ENCODE measurements around the gene RDH13. TPM values are rescaled to one million over a fixed set of nuclear protein-coding genes. Genes with fewer than 3 reads are reported as not detected.

RDH13 gene
- total RNA-seq, 1 donor from 2014 or later: 9.0 TPM

DNA sequence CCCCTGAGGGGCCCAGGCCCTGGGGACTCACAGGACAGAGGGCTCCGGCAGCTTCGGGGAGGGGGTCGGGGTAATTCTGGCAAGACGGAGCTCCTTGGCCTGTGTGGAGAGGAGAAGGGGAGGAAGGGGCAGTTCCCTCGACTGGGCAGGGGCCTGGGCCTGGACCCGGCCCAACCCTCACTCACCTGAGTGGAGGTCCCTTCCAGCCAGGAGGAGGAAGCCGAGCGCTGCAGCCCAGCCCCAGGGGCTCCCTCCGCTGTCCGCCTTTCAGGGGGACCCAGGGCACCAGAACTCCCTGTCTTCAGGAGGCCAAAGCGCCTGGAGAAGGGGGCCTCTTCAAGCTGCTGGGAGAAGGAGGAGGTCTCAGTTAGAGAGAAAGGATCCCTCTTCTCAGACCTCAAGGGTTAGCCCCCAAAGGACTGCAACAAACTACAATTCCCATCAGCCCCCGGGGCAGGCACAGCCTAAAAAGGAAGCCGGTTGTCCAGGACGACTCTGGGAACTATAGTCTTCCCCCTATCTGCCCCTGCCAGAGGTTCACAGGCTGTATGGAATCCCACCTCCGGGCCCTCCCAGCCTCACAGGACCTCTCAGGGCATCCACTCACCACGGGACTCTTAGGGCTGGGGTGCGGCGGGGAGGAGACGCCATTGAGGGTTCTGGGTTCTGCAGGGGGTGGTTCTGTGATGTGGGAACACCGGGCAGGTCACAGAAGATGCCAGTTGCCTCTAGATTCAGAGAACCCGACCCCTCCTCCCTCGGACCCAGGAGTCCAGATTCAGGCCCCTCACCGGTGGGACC lies 32.5 kb upstream of the RDH13 start:
- no peak for TF ChIP-seq EZH2 (IDR thresholded peaks at IDR 0.05)
- TF ChIP-seq, protein P1, sequence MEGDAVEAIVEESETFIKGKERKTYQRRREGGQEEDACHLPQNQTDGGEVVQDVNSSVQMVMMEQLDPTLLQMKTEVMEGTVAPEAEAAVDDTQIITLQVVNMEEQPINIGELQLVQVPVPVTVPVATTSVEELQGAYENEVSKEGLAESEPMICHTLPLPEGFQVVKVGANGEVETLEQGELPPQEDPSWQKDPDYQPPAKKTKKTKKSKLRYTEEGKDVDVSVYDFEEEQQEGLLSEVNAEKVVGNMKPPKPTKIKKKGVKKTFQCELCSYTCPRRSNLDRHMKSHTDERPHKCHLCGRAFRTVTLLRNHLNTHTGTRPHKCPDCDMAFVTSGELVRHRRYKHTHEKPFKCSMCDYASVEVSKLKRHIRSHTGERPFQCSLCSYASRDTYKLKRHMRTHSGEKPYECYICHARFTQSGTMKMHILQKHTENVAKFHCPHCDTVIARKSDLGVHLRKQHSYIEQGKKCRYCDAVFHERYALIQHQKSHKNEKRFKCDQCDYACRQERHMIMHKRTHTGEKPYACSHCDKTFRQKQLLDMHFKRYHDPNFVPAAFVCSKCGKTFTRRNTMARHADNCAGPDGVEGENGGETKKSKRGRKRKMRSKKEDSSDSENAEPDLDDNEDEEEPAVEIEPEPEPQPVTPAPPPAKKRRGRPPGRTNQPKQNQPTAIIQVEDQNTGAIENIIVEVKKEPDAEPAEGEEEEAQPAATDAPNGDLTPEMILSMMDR (IDR thresholded peaks at IDR 0.05): no peak
- no peak for TF ChIP-seq EZH2phosphoT487 (IDR thresholded peaks at IDR 0.05)
- Histone ChIP-seq H3K27ac (no peak overlapping the region), H3K9ac (no peak overlapping the region), H3K4me3 (no peak overlapping the region), H3K79me2 (ENCODE audit: low read depth) (no peaks in the 10 kb centered on the region), H3K9me3 (ENCODE audit: low read depth) (no peaks in the 10 kb centered on the region), H3K4me2 (no peak overlapping the region), H3K4me1 (peaks cover 13% of the 10 kb centered on the region), H3F3A (ENCODE audit: low read depth) (peaks cover 16% of the 10 kb centered on the region), H4K20me1 (ENCODE audit: low read depth) (peaks cover 54% of the 10 kb centered on the region), H3K36me3 (no peaks in the 10 kb centered on the region), H3K27me3 (no peaks in the 10 kb centered on the region), H2AFZ (replicated peaks) (no peak overlapping the region)
- H3K27ac Mint-ChIP-seq: no peak overlapping the region
- no peak overlapping the region for H3K4me3 Mint-ChIP-seq
- H3K27me3 Mint-ChIP-seq (ENCODE audit: insufficient read depth, low read depth): peaks cover 2% of the 10 kb centered on the region
- peaks cover 2% of the 10 kb centered on the region for H3K9me3 Mint-ChIP-seq
- H3K4me1 Mint-ChIP-seq: peaks cover 18% of the 10 kb centered on the region
- peaks cover 7% of the 10 kb centered on the region for H3K36me3 Mint-ChIP-seq
- DNase-seq (ENCODE audit: low spot score): peak; percentile 48

DNA sequence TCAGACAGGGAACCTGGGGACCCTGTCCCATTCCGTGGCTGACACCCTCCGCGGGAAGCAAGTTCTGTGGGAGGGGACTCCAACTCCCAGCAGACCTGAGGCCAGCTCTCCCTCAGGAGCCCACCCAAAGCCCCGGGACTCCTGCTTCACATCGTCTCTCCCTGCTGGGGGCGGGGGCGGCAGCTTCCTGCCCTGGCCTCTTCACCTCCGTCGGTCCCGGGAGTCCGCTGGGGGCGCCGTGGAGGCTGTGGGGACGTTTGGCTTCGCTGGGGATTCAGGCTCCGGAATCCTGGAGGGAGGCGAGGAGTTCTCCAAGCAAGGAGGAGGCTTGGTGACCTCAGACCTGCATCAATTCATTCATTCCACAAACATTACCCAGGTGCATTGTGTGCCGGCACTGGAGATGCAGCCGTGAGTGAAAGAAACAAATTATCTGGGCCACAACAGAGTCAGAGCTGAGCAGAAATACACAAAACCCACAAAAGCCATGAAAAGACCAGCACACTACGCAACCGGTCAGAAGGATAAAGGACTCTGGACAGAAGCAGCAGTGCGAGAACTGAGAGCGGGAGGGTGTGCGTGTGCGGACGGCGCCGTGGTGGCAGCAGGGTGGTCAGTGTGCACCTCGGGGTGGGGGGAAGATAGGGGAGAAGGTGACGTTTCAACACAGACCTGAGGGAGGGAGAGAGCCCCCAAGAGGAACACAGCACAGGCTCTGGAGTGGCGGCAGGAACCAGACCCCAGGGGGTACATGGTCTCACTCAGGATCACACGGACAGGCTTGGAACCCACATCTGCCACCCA lies 31.7 kb upstream of the RDH13 start:
- Histone ChIP-seq H3K9ac (no peak overlapping the region), H3F3A (ENCODE audit: low read depth) (peaks cover 16% of the 10 kb centered on the region), H3K9me3 (ENCODE audit: low read depth) (no peaks in the 10 kb centered on the region), H3K27ac (no peak overlapping the region), H2AFZ (replicated peaks) (no peak overlapping the region), H3K4me2 (no peak overlapping the region), H3K27me3 (no peaks in the 10 kb centered on the region), H4K20me1 (ENCODE audit: low read depth) (peaks cover 49% of the 10 kb centered on the region), H3K36me3 (no peaks in the 10 kb centered on the region), H3K79me2 (ENCODE audit: low read depth) (no peaks in the 10 kb centered on the region), H3K4me1 (peaks cover 13% of the 10 kb centered on the region), H3K4me3 (no peak overlapping the region)
- H3K36me3 Mint-ChIP-seq: peaks cover 6% of the 10 kb centered on the region
- peaks cover 2% of the 10 kb centered on the region for H3K27me3 Mint-ChIP-seq (ENCODE audit: insufficient read depth, low read depth)
- no peak for TF ChIP-seq EZH2phosphoT487 (IDR thresholded peaks at IDR 0.05)
- TF ChIP-seq EZH2 (IDR thresholded peaks at IDR 0.05): no peak
- TF ChIP-seq, protein P1 (IDR thresholded peaks at IDR 0.05): peak; percentile 39
- H3K27ac Mint-ChIP-seq: peak overlapping the region; percentile 74
- H3K4me1 Mint-ChIP-seq: peaks cover 14% of the 10 kb centered on the region
- H3K9me3 Mint-ChIP-seq: peaks cover 2% of the 10 kb centered on the region
- DNase-seq (ENCODE audit: low spot score): peak; percentile 60
- peak overlapping the region; percentile 41 for H3K4me3 Mint-ChIP-seq

DNA sequence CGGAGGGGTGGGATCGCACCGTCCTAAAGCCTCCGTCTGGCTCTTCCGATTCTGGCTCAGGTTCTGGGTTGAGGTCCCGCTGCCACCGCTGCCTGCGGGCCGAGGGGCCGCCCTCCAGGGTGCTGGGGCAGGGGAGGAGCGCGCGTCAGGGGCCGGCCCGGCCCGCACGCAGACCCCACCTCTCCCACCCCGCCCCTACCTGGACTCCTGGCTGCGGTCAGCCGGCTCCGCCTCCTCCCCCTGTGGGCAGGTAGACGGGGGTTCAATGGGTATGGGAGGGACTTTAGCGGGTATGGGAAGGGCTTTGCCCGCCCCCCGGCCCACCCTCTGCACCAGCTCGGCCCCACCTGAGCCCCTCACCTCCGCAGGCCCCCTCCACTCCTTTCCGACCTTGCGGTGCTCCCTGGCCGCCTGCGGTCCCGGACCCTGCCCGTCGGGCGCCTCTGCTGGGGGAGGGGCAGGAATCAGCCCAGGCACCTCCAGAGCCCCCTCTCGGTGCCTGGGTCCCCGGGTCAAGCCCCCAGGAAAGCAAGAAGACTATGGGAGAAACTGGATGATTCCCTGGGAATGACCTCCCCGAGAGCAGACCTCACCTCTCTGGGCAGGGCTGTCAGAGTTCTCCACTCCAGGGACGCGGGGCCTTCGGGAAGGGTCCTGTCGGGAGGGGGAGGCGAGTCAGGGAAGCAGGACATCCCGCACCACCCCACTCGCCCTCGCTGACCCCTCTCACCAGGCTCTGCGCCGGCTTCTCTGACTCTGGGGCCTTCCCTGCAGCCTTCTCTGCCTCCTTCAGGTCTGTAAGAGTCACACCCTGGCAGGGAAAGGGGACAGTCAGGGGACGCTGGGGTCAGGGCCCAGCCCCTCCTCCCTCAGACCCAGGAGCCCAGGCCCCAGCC lies 29.7 kb upstream of the RDH13 start:
- Mint-ChIP-seq H3K4me3 (no peak overlapping the region), H3K27me3 (ENCODE audit: insufficient read depth, low read depth) (peaks cover 12% of the 10 kb centered on the region)
- H2AFZ ChIP-seq (replicated peaks): no peak overlapping the region

More for the DNA sequence above, 29.7 kb upstream of the RDH13 start:
- H3K9me3 ChIP-seq (ENCODE audit: low read depth): no peaks in the 10 kb centered on the region
- Mint-ChIP-seq H3K27ac (no peak overlapping the region), H3K36me3 (peaks cover 8% of the 10 kb centered on the region), H3K4me1 (peaks cover 24% of the 10 kb centered on the region), H3K9me3 (peaks cover 2% of the 10 kb centered on the region)
- peak overlapping the region; percentile 39 for H3K4me2 ChIP-seq
- peaks cover 1% of the 10 kb centered on the region for H3K79me2 ChIP-seq (ENCODE audit: low read depth)
- peaks cover 51% of the 10 kb centered on the region for H4K20me1 ChIP-seq (ENCODE audit: low read depth)
- no peaks in the 10 kb centered on the region for H3K36me3 ChIP-seq
- H3K4me1 ChIP-seq: peaks cover 21% of the 10 kb centered on the region
- TF ChIP-seq EZH2 (IDR thresholded peaks at IDR 0.05) (no peak), EZH2phosphoT487 (IDR thresholded peaks at IDR 0.05) (no peak)
- TF ChIP-seq, protein P1 (IDR thresholded peaks at IDR 0.05): no peak
- H3K27ac ChIP-seq: no peak overlapping the region
- H3K27me3 ChIP-seq: no peaks in the 10 kb centered on the region
- no peak overlapping the region for H3K9ac ChIP-seq
- H3K4me3 ChIP-seq: peak overlapping the region; percentile 16
- peak; percentile 46 for DNase-seq (ENCODE audit: low spot score)
- H3F3A ChIP-seq (ENCODE audit: low read depth): peaks cover 25% of the 10 kb centered on the region

Data from neural progenitor cell (in vitro differentiated cells).